SU-DHL-6 (cell line): ENCODE results near the gene PRF1.

ENCODE experiments used
- EZH2phosphoT487 ChIP-seq: fragments of 200-600 bp; sonication (generic), shearing (Covaris generic); conservative IDR thresholded peaks from 2 replicates; pipeline ENCODE4 v1.6.1; 2018; ENCODE audit warnings: mild to moderate bottlenecking, antibody characterized with exemption, low read length, moderate library complexity, mixed read lengths
- TF ChIP-seq, protein P1 (sequence below): fragments of 200-600 bp; sonication (generic); IDR thresholded peaks from one replicate; pipeline ENCODE4 v1.5.1; 2017; ENCODE audit warnings: antibody characterized with exemption, mild to moderate bottlenecking, low read length, moderate library complexity; ENCODE audit not compliant: insufficient read depth, poor library complexity, severe bottlenecking

DNA sequence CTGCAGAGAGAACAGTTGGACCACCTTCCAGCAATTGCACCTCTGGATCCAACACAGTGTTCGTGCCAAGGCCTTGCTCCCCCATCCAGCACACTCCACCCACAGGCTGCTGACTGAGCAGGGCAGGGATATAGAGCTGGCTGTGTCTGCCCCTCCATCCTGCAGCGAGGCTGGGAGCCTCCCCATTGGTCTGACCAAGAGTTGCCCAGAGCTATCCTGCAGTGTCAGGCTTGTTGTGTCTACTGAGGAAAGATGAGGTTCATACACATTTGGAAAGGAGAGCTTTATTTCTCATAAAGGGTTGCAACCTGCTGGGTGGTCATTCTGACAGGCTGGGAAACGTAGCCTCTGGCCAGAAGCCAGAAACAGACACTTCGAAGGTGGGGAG lies 27.1 kb downstream of the PRF1 start:
- TF ChIP-seq, protein P1, sequence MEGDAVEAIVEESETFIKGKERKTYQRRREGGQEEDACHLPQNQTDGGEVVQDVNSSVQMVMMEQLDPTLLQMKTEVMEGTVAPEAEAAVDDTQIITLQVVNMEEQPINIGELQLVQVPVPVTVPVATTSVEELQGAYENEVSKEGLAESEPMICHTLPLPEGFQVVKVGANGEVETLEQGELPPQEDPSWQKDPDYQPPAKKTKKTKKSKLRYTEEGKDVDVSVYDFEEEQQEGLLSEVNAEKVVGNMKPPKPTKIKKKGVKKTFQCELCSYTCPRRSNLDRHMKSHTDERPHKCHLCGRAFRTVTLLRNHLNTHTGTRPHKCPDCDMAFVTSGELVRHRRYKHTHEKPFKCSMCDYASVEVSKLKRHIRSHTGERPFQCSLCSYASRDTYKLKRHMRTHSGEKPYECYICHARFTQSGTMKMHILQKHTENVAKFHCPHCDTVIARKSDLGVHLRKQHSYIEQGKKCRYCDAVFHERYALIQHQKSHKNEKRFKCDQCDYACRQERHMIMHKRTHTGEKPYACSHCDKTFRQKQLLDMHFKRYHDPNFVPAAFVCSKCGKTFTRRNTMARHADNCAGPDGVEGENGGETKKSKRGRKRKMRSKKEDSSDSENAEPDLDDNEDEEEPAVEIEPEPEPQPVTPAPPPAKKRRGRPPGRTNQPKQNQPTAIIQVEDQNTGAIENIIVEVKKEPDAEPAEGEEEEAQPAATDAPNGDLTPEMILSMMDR: no peak
- TF ChIP-seq EZH2phosphoT487: no peak
